Liver (tissue), 3 donors: Measurements from ENCODE around the gene GALNT10.

Source experiments
- GABPA ChIP-seq, 2 donors: IDR thresholded peaks in 1 of 2; conservative IDR thresholded peaks in 1 of 2; 2 replicates each; pipeline ENCODE4 v1.6.1; 2016; ENCODE audit warnings: antibody characterized with exemption in 2 of 2, mild to moderate bottlenecking in 1 of 2, moderate library complexity in 1 of 2
- RAD21 ChIP-seq, 2 donors: IDR thresholded peaks; 2 replicates each; pipeline ENCODE4 v1.6.1; 2016; ENCODE audit warnings: antibody characterized with exemption in 2 of 2, mild to moderate bottlenecking in 2 of 2
- YY1 ChIP-seq: IDR thresholded peaks from 2 replicates; pipeline ENCODE4 v1.6.1; 2016; ENCODE audit warnings: antibody characterized with exemption, mild to moderate bottlenecking
- TF ChIP-seq, protein P1 (sequence below): fragments of 150-350 bp; IDR thresholded peaks from 2 replicates; pipeline ENCODE4 v1.5.1; 2017; ENCODE audit warnings: improper control_type of control experiment, low read depth, low read length; ENCODE audit not compliant: missing input control
- TF ChIP-seq, protein P2 (sequence below): IDR thresholded peaks from 2 replicates; pipeline ENCODE4 v1.6.1; 2016; ENCODE audit warnings: antibody characterized with exemption
- TF ChIP-seq, protein P3 (sequence below): IDR thresholded peaks from 2 replicates; pipeline ENCODE4 v1.6.1; 2016; ENCODE audit warnings: antibody characterized with exemption
- donor health status: healthy.
- donor health status: healthy.

DNA sequence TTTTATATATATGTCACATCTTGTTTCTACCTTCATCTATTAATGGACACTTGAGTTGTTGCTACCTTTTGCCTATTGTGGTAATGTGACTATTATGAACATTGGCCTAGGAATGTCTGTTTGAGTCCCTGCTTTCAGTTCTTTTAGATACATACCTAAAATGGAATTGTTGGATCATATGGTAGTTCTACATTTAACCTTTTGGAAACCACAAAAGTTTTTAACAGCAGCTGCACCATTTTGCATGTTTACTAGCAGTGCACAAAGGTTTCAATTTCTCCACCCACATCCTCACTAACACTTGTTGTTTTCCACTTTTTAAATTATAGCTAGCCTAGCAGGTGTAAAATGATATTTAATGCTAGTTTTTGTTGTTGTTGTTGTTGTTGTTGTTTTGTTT, 88.4 kb downstream of the GALNT10 start:
- TF ChIP-seq, protein P1, sequence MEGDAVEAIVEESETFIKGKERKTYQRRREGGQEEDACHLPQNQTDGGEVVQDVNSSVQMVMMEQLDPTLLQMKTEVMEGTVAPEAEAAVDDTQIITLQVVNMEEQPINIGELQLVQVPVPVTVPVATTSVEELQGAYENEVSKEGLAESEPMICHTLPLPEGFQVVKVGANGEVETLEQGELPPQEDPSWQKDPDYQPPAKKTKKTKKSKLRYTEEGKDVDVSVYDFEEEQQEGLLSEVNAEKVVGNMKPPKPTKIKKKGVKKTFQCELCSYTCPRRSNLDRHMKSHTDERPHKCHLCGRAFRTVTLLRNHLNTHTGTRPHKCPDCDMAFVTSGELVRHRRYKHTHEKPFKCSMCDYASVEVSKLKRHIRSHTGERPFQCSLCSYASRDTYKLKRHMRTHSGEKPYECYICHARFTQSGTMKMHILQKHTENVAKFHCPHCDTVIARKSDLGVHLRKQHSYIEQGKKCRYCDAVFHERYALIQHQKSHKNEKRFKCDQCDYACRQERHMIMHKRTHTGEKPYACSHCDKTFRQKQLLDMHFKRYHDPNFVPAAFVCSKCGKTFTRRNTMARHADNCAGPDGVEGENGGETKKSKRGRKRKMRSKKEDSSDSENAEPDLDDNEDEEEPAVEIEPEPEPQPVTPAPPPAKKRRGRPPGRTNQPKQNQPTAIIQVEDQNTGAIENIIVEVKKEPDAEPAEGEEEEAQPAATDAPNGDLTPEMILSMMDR, result no peak
- TF ChIP-seq YY1 (no peak), GABPA (IDR thresholded peaks at IDR 0.05 in 1 of 2, conservative IDR thresholded peaks at IDR 0.05 in 1 of 2) (no peak), RAD21 (IDR thresholded peaks at IDR 0.05) (no peak)
- TF ChIP-seq, protein P2, sequence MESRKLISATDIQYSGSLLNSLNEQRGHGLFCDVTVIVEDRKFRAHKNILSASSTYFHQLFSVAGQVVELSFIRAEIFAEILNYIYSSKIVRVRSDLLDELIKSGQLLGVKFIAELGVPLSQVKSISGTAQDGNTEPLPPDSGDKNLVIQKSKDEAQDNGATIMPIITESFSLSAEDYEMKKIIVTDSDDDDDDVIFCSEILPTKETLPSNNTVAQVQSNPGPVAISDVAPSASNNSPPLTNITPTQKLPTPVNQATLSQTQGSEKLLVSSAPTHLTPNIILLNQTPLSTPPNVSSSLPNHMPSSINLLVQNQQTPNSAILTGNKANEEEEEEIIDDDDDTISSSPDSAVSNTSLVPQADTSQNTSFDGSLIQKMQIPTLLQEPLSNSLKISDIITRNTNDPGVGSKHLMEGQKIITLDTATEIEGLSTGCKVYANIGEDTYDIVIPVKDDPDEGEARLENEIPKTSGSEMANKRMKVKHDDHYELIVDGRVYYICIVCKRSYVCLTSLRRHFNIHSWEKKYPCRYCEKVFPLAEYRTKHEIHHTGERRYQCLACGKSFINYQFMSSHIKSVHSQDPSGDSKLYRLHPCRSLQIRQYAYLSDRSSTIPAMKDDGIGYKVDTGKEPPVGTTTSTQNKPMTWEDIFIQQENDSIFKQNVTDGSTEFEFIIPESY, result no peak
- TF ChIP-seq, protein P3, sequence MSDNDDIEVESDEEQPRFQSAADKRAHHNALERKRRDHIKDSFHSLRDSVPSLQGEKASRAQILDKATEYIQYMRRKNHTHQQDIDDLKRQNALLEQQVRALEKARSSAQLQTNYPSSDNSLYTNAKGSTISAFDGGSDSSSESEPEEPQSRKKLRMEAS, result no peak
